Measurements from ENCODE around the gene ACTRT2.

Gene ACTRT2

DNA sequence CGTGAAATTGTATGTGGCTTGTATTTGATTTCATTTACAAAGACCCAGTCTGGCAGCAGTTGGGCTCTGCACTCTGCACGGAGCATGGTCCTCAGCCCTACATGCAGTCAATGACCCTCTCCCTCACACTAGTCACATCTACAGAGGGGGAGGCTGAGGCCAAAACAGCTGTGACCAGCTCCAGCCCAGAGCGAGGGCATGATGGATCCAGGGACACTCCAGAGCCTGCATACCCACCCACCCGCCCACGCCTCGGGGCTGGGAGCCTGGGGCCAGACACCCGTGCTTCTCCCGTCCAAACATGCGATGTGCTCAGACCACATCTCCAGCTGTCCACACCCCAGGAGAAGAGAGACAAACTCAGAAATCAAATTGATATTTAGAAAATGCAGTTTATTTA is 33.8 kb downstream of the ACTRT2 start:
- DNase-seq, result no peak

- DNase-seq, result no peak
Observed at GRCh38 chr1:3056641-3057040, 35.4 kb downstream of the ACTRT2 start.

DNA sequence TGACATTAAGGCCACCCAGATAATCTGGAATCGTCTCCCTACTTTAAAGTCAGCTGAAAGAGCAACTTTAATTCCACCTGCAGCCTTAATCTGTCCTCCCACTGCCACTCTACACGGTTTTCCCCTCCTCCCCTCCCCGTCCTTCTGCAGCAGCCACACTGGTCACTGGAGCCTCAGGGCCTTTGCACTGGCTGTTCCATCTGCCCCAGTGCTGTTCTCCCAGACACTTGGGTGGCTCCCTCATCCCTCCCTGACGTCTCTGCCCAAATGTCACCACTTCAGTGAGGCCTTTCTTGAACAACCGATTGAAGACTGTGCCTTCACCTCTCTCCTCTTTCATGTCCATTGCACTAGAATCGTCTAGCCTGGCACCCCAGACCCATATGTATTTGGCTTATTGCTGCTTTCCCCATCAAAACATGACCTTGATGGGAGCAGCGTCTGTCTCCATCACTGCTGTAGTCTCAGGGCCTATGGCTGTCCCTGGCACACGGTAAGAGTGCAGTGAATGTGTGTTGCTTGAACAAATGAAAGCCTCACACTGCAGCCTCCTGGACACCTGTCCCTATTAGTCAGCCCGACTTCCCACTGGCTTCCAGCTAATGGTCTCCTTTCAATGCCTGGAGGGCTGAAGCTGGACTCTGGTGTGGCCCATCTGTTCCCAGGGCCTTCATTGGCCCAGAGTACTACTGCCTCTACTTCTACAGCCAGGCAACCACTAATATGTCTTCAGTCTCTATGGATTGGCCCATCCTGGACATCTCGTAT is 37.2 kb downstream of the ACTRT2 start:
- no peak for DNase-seq

DNA sequence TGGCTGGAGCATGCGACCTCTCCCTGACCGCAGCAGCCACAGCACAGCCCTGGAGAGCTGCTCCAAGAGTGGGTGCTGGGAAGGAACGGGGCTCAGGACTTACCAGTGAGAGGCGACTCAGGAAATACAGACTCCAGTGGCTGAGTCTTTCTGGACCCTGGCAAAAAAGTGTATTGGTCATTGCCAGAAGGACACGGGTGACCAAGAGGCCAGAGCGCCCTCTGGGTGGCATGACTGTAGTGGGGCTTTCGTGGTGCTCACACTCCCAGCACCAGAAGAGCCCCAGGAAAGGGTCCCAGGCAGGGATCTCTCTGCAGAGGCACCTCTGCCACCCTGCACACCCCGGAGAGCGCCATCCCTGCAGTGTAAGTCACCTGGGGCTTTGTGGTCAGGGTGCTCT is 38.9 kb downstream of the ACTRT2 start:
- no peak for DNase-seq

- DNase-seq, result no peak
Observed at GRCh38 chr1:3060601-3061551, 39.6 kb downstream of the ACTRT2 start.

DNA sequence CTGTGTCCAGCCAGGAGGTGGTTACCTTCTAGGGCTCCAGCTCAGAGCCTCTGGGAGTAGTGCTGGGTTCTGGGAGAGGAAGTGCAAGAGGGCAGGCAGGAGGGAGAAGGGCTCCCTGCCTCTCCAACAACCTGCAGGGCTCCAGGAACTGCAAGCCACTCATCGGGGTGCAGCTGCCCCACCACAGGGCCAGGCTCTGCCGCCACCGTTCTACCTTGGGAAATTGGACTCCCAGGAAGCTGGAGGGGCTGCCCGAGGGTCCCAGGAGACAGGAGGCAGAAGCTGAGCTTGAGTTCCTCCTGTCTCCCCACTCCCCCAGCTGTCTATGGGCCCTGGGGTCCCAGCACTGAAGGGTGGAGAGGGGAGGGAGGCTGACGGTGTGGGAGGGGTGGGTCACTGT is 40.3 kb downstream of the ACTRT2 start:
- DNase-seq, result no peak

DNA sequence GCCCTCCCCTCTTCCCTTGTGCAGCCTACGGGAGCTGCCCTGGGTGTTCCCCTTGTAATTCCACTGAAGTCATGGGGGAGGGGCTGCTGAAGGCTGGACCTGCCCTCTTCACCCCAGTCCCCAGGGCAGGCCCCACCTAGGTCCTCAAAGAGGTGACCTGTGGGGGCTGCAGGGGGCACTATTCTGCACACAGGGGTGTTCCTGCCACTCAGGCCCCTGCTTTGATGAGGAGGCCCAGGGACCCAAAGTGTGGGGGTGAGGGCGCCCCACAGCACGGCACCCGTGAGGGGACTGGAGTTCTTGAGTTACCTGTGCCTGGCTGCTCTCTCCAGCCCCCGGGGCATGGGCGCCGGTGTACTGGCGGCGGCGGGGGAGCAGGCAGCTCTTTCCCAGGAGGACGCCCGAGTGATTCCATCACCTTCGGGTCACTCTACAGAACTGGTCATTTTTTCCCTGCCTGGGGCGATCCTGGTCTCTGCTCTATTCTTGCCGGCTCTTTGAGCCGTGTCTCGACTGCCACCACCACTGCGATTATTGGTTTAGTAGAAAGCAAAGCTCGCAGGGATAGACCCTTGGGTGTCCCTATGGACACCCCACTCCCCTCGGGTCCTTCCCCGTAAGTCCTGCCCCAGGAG is 40.8 kb downstream of the ACTRT2 start:
- no peak for DNase-seq

- DNase-seq, result no peak
Observed at GRCh38 chr1:3062616-3063378, 41.5 kb downstream of the ACTRT2 start.

- no peak for DNase-seq
Observed at GRCh38 chr1:3063379-3064295, 42.4 kb downstream of the ACTRT2 start.

GRCh38 chr1:3064296-3064850 is 43.1 kb downstream of the ACTRT2 start:
- DNase-seq, result no peak

- no peak for DNase-seq
Observed at GRCh38 chr1:3064901-3065300, 43.6 kb downstream of the ACTRT2 start.

DNA sequence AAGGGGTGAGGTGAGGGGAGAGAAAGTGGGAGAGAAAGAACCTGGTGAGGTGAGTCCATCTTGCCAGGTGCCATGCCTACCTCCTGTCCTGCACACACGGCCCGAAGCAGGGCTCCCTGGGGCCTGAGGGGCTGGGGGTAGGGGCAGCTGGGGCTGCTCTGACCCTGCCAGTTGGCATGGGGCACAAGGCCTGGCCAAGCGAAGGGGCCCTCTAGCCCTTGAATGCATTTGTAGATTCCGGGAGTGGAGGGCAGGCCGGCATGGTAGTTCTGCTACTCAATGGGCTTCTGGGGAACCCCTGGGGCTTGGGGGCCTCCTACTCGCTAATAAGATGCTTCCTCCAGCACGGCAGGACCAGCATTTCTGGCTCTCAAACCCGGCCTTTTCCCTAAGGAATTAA is 44.1 kb downstream of the ACTRT2 start:
- no peak for DNase-seq

DNA sequence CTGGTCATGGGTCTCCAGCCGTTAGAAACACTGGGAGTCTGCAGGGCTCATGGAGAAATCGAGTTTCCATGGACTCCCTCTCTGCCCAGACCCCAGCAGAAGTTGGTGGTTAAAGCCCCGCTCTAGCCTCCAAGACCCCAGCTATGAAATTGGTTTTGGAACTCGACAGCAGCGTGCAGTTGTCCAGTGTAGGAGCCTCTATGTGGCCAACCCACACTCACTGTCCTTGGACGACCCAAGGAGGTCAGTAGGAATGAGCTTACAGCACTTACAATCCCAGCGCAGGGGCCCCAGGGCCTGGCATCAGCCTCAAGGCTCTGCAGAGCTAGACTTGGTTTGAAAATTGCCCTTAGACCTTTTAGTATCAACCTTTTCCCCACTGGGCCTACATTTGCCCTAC is 44.5 kb downstream of the ACTRT2 start:
- DNase-seq, result no peak

GRCh38 chr1:3066250-3066711 is 45.0 kb downstream of the ACTRT2 start:
- no peak for DNase-seq

GRCh38 chr1:3066826-3067225 is 45.6 kb downstream of the ACTRT2 start:
- DNase-seq, result no peak

DNA sequence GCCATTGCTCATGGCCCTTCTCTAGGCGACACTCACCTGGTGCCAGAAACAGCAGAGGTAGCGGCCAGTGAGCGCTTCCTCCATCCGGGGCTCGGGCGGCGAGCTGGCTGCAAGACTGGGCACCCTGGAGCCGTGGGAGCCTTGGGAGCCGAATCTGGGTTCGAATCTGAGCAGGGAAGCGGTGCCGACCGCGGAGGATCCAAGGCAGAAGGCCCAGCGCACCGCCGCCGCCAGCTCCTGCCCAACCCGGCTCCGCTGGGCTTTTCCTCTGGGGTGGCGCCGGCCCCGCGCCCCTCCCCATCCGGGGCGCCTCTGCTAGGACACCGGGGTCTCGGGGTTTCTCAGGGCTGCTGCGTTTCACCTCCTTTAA is 46.0 kb downstream of the ACTRT2 start:
- DNase-seq, result no peak

DNA sequence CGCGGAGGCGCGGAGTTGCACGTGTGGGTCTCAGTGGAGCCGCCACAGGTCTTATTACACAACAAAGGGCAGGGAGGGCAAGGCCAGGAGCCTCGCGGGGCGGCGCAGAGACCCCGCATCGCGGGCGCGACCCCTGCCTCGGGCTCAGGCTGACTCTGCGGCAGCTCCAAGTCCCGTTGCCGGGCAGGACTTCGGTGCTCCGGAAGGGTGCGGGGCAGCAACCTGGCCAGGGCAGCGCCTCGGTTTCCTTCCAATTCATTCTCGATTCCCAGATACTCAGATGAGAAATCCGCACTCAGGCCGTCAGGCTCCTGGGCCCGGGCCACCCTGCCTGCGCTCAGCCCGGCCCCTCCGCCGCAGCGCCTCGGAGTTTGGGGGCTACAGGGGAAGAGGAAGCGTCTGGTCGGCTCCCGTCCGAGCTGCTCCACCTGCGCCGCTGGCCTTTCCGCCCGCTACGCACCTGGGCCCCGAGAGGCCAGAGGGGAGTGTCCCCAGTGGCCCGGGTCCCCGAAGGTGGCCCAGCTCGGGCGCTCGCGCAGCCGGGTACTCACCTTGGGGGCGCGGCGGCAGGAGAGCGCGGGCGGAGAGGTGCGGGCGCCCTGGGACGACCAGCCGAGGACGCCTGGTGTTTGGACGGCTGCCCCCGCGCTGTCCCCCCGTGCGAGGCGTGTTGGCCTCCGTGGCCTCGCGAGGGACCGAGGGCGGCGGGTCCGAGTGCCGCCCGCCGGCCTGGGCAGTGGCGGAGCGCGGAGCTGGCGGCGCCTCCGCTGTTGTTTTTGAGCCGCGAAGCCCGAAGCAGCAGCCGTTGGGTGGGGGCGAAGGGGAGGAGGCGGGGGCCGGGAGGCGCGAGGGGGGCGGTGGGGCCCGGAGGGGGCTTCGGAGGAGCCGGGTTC is 46.6 kb downstream of the ACTRT2 start:
- no peak for DNase-seq

DNA sequence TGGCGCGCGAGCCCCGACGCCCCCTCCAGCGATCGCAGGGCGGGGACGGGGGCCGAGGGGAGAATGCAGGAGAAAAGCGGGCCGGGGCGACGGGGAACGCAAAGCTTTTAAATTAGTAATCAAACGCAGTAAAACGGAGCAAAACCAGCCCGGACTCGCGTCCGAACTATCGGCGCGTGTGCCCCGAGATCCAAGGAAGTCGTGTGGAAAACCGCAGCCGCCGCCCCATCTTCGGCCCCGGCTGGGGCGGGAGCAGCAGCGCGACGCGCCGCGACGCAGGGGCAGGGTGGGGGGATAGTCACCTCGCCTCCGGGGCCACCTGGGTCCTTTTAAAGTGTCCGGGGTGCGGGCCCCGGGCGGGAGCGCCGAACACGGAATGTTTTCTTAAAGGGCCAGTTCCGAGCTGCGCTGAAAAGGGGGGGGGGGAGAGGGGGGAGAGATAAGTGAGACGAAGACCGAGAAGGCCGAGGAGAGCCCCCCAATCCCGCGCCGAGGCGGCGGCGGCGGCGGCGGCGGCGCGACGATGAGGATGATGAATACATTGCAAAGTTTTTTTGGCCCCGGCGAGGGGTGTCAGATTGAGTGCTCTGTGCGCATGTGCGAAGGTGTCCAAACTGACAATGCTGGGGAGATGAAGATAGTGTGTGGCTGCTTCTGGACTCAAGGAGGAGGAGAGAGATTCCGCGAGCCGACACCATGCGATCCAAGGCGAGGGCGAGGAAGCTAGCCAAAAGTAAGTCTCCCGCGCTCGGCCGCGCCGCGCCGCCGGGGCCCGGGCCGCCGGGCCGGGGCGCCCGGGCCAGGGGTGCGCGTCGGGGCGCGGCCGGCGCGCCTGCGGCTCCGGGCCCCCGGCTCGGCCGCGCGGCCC is 47.5 kb downstream of the ACTRT2 start, which contains the start of gene PRDM16:
PRDM16 (plus strand) TSS at position 640 of the 868 bp plus-strand sequence; CDS start at position 697, 57 bp downstream.
- no peak for DNase-seq

Measured in inflammatory macrophage treated with lipopolysaccharide for 4 hours (primary cell).